Measurements from ENCODE around the gene CAMK2D. TPM values are rescaled to one million over a fixed set of nuclear protein-coding genes. Genes with fewer than 3 reads are reported as not detected.

Gene CAMK2D
- total RNA-seq, 1 experiment from 2014 or later, result 29.5 TPM

DNA sequence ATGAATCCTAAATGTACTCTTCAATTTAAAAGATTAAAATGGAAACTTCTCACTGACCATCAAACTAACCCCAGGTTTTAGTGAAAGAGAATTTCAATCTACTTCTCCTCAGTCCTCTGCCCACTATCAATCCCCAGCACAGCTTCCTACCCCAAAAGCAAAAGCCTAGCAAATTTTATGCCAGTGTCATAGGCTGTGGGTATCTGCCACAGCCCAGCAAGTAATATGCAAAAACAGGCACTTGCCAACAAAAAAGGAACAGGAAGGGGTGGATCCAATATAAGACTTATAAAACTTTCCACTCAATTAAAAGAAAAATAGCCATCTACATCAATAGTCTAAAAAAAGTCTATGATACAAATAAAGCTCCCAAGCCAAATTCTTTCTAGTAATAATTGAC, 22.3 kb downstream of the CAMK2D start:
- TF ChIP-seq CTCF (IDR thresholded peaks at IDR 0.05), result no peak
- TF ChIP-seq POLR2AphosphoS5 (IDR thresholded peaks at IDR 0.05; ENCODE audit: low read depth, low read length), result no peak
- TF ChIP-seq, protein P1, sequence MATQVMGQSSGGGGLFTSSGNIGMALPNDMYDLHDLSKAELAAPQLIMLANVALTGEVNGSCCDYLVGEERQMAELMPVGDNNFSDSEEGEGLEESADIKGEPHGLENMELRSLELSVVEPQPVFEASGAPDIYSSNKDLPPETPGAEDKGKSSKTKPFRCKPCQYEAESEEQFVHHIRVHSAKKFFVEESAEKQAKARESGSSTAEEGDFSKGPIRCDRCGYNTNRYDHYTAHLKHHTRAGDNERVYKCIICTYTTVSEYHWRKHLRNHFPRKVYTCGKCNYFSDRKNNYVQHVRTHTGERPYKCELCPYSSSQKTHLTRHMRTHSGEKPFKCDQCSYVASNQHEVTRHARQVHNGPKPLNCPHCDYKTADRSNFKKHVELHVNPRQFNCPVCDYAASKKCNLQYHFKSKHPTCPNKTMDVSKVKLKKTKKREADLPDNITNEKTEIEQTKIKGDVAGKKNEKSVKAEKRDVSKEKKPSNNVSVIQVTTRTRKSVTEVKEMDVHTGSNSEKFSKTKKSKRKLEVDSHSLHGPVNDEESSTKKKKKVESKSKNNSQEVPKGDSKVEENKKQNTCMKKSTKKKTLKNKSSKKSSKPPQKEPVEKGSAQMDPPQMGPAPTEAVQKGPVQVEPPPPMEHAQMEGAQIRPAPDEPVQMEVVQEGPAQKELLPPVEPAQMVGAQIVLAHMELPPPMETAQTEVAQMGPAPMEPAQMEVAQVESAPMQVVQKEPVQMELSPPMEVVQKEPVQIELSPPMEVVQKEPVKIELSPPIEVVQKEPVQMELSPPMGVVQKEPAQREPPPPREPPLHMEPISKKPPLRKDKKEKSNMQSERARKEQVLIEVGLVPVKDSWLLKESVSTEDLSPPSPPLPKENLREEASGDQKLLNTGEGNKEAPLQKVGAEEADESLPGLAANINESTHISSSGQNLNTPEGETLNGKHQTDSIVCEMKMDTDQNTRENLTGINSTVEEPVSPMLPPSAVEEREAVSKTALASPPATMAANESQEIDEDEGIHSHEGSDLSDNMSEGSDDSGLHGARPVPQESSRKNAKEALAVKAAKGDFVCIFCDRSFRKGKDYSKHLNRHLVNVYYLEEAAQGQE (IDR thresholded peaks at IDR 0.05; ENCODE audit: insufficient read depth in 1 of 2, low read depth in 2 of 2, low read length in 1 of 2), result no peak
- no peak for TF ChIP-seq SIN3A (IDR thresholded peaks at IDR 0.05; ENCODE audit: borderline replicate concordance, insufficient read depth, low read depth, low read length)
- in situ Hi-C loops (cut with HindIII; ENCODE audit: low pct_unique_long_range_greater_than_20kb, low sequenced_read_pairs) (no loop called here), intact Hi-C loops (cut with micrococcal nuclease; ENCODE audit: unreplicated experiment) (no loop called here)
- no peak overlapping the region for H3K4me3 ChIP-seq (ENCODE audit: low read depth in 2 of 2, low read length in 2 of 2)
- H3K4me1 ChIP-seq (ENCODE audit: control insufficient read depth, insufficient read depth, low read length), result no peaks in the 10 kb centered on the region
- no peak overlapping the region for H3K27ac ChIP-seq (ENCODE audit: low read length)
- DNase-seq (ENCODE audit: low read depth, low spot score) (no peak), ATAC-seq (no peak)
- no peaks in the 10 kb centered on the region for H3K27me3 ChIP-seq (ENCODE audit: control insufficient read depth, insufficient read depth, low read length)
- no peaks in the 10 kb centered on the region for H3K36me3 ChIP-seq (ENCODE audit: control insufficient read depth, insufficient read depth, low read length)
- no peaks in the 10 kb centered on the region for H3K9me3 ChIP-seq (ENCODE audit: control insufficient read depth, insufficient read depth, low read depth, low read length)
- ChIA-PET CTCF (no interaction called here), POLR2A (no interaction called here)
- BruUV-seq (replicated peaks), result no TSS peak

GRCh38 chr4:113738251-113738650, 23.3 kb downstream of the CAMK2D start:
- intact Hi-C loops (cut with micrococcal nuclease; ENCODE audit: unreplicated experiment), result no loop called here
- DNase-seq (ENCODE audit: low read depth, low spot score), result no peak
- H3K4me3 ChIP-seq (ENCODE audit: low read depth in 2 of 2, low read length in 2 of 2), result no peak overlapping the region
- no TSS peak for BruUV-seq (replicated peaks)
- TF ChIP-seq POLR2AphosphoS5 (IDR thresholded peaks at IDR 0.05; ENCODE audit: low read depth, low read length), result no peak
- TF ChIP-seq, protein P1 (IDR thresholded peaks at IDR 0.05; ENCODE audit: insufficient read depth in 1 of 2, low read depth in 2 of 2, low read length in 1 of 2), result no peak
- no peak for TF ChIP-seq SIN3A (IDR thresholded peaks at IDR 0.05; ENCODE audit: borderline replicate concordance, insufficient read depth, low read depth, low read length)
- no peak for TF ChIP-seq TCF7L2 (IDR thresholded peaks at IDR 0.05; ENCODE audit: low read depth, low read length)
- no peak for TF ChIP-seq CTCF (IDR thresholded peaks at IDR 0.05)
- no peak for ATAC-seq
- no peaks in the 10 kb centered on the region for H3K4me1 ChIP-seq (ENCODE audit: control insufficient read depth, insufficient read depth, low read length)
- in situ Hi-C loops (cut with HindIII; ENCODE audit: low pct_unique_long_range_greater_than_20kb, low sequenced_read_pairs), result no loop called here
- H3K9me3 ChIP-seq (ENCODE audit: control insufficient read depth, insufficient read depth, low read depth, low read length), result no peaks in the 10 kb centered on the region
- H3K36me3 ChIP-seq (ENCODE audit: control insufficient read depth, insufficient read depth, low read length), result no peaks in the 10 kb centered on the region; the same call in 1 of the 2 replicates
- H3K27ac ChIP-seq (ENCODE audit: low read length), result no peak overlapping the region
- no peaks in the 10 kb centered on the region for H3K27me3 ChIP-seq (ENCODE audit: control insufficient read depth, insufficient read depth, low read length)
- ChIA-PET CTCF (no interaction called here), POLR2A (interaction anchor here (0.7 kb wide), 1 partner anchor 60 kb away, joined by 6 read pairs; no protein-coding TSS in a partner anchor)
